Hematopoietic multipotent progenitor cell treated with erythropoietin and hydrocortisone succinate and interleukin-3 and kit ligand, for 8 days (in vitro differentiated cells): ENCODE measurements around the gene ESYT3.
"Not testable (repeated sequence)": the region's sequence is repeated elsewhere in the genome, so short reads cannot be mapped to it uniquely, and the experiment has no call there.

ENCODE experiments used
- DNase-seq: peaks from one replicate; pipeline ENCODE4 v3.0.0-alpha.2; 2015

ESYT3 gene

DNA sequence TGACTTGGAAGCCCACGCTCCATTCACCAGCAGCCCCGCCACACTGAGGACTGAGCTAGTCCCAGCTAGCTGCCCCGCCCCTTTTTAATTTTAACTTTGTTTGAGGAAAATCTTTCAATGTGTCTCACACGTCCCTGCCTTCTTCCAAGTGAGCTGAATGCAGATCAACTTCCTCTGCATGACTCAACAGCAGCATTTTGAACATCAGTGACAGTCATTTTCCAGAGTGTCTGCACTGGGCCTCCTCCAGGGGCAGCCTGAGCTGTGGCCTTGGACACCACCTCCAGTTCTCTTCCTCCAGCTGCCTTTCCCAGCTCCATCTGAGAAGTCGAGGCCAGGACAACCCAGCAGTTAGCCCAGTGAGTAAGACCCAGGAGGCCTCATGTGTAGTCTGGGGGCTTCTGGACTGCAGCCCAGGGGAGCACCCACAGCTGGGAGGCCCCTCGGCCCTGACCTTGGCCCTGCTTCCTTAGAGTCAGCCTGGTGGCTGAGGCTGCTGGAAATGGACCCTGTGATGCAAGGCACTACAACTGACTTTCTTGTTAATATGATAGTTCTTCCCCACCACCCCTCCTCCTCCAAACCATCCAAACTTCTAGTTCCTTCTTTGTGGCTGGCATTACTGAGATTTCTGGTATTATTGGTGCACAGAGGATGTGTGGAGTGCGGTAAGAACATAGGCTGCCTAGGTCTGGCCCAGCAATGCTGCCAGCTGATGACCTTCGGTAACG, 21.4 kb upstream of the ESYT3 start:
- DNase-seq = no peak

DNA sequence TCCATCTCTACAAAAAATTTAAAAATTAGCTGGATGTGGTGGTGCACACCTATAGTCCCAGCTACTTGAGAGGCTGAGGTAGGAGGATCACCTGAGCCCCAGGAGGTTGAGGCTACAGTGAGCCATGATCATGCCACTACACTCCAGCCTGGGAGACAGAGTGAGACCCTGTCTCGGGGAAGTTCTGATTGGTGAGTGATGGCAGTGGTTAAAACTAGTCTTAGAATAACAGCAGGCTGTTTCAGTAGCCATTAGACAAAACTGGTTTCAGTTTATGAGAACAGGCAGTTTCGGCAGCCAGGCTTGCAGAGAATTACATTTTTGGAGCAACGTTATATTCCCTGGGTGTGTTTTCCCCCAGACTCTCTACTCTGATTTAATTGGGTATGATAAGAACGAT, 18.2 kb upstream of the ESYT3 start:
- not testable (repeated sequence) for DNase-seq

DNA sequence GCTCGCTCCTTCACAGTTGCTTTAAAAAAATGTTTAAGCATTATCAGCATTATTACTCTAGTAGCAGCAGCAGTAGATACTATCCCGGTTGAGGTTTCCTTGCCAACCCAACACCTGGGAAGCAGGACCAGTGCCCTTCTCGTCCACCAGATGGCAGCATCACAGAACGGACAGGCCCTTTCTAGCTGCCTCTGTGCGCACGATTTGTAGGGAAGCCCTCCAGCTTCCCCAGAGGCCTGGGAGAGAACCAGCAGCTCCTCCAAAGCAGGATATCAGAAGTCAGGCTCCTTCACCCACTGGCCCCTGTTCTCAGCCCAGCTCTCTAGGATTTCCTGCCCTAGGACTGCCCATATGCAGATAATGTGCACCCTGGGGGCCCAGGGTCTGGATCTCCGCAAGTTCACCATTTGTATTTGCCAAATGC, 16.8 kb upstream of the ESYT3 start:
- peak; percentile 78 for DNase-seq

DNA sequence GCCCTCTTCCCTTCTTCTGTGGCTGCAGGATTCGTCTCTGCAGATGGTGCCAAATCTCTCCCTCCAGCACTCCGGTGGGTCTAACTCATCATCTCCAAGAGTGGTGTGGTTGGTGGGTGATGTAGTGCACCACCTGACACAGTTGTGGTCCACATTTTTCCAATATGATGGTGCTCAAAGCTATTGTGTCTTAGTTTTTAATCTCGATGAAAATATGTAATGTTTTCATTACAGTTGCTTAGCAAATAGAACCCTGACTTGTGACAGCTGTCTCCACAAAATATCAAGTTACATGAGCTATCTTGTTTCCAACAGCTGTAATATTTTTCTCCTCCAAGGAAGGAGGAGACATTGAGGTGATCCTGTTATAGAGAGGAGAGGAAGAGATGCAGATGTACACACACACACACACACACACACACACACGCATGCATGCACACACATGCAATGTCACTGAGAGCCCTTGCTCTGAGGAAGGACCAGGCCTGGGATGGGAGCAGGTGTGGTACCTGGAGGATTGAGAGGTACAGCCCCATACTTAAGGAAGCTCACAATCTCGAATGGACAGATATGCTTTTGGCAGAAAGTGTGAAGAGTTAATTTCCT, 15.7 kb upstream of the ESYT3 start:
- DNase-seq = no peak

DNA sequence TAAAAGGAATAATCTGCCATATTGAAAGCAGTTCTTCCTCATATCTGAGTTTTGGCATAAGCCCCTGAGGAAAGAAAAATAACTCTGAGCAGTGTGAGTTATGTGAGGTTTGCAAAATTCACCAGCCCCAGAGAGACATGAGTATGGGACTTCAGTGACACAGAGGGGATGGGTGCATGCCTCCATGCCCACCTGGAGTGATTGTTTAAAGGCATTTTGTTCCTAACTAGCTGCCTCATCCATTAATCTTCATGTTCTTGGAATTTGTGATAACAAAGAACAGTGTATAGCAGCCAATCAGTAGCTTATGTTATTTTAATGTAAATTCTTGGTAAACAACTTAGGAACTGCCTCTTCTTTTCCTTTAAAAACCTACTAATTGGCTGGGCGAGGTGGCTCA, 11.1 kb upstream of the ESYT3 start:
- no peak for DNase-seq

DNA sequence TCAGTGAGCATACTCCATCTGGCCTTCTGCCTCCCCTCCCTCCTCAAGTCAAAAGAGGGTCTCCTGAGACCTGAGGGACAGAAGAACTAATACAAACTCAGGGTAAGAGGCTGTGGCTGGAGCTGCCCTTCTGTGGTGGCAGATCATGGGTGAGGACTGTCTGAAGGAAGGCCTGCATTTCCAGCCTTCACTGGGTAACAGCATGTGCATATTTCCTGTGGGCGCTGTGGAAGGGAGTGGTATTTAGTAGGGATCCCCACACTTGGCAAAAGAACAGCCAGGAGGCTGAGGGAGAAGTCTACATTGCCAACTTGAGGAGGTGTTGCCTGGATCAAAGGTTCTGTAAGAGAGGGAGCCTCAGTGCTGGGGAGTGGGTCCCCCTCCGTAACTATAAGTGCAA, 10.1 kb upstream of the ESYT3 start:
- DNase-seq = no peak

DNA sequence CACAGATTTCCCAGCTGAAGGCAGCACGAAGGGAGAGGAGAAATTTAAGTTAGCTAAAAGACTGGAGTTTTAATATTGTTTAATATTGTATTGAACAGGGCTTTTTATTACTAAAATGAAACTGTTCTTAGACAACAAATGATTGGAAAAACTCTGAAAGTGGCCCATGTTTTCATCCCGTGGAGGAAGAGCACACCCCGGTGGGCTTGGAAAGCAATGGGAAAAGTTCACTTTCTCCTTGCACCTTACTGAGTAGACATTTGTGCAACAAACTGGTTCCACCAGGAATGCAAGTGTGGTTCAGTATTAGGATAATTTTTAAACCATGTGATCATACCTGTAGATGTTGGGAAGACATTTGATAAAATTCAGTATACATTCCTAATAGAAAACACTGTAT, 8.2 kb upstream of the ESYT3 start:
- DNase-seq = no peak

DNA sequence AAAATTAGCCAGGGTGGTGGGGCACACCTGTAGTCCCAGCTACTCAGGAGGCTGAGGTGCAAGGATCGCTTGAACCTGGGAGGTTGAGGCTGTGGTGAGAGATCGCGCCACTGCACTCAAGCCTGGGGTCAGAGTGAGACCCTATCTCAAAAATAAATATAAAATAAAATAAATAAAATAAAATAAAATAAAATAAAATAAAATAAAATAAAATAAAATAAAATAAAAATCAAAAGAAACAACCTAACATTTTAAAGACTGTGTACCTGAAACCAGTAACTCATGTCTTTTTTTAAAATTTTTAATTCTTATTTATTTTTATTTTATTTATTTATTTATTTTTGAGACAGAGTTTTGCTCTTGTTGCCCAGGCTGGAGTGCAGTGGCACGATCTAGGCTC, 7.7 kb upstream of the ESYT3 start:
- DNase-seq = not testable (repeated sequence)

DNA sequence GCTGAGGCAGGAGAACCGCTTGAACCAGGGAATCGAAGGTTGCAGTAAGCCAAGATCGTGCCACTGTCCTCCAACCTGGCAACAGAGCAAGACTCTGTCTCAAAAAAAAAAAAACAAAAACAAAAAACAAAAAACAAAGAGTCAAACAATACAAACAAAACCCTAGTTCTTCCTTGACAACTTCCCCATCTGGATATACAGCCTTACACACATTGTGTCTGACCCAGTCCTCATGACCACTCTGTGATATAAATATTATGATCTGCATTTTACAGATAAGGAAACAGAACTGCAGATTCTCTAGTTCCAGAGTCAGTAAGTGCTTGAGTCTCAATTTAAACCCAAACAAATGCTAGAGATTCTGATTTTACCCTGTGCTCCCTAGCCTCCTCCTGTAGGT, 4.8 kb upstream of the ESYT3 start:
- DNase-seq = peak; percentile 29

DNA sequence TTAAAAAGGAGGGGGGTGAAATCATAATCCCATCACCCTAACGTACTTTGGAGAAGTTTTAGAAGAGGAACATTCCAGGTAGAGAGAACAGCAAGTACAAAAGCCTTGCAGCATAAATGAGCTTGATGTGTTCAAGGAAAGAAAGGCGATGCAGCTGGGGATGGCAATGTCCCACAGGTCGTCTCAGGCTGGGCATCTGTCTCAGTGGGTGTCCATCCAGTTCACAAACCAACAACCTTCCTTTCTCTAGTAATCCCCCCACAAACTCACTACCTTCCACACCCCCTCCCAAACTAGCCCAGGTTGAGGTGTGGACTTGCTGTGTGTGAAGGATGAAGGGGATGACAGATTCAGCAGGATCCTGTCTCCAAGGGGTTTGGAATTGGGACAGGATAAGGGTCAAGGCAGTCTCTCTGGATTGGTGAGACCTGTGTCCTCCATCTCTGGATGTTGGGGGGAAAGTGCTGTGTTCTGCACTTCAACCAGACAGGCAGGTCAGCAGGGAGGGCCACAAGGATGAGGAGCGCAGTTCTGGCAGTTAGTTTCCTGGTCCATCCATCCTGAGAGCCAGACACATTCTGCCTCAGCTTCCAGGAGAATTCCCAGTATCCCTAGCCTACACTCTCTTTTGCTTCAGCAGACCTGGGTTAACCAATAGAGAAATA, 1.7 kb upstream of the ESYT3 start:
- DNase-seq = no peak

DNA sequence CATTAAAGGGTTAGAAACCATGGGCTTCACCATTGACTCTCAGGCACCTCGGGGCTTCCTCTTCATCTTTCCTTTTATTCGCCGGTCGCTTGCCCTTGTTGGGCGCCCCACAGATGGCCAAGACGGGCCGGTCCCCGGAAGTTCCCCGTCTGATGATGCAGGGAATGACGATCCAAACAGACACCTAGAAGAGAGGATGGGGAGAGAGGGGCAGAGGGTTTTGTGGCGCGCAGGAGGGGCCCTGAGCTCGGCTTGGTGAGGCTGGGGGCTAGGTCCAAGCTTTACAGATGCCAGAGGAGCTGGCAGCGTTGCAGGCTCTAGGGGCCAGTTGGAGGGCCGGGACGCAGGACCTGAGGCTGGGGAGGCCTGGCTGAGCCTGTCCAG, 532 bp upstream of the ESYT3 start:
- no peak for DNase-seq

DNA sequence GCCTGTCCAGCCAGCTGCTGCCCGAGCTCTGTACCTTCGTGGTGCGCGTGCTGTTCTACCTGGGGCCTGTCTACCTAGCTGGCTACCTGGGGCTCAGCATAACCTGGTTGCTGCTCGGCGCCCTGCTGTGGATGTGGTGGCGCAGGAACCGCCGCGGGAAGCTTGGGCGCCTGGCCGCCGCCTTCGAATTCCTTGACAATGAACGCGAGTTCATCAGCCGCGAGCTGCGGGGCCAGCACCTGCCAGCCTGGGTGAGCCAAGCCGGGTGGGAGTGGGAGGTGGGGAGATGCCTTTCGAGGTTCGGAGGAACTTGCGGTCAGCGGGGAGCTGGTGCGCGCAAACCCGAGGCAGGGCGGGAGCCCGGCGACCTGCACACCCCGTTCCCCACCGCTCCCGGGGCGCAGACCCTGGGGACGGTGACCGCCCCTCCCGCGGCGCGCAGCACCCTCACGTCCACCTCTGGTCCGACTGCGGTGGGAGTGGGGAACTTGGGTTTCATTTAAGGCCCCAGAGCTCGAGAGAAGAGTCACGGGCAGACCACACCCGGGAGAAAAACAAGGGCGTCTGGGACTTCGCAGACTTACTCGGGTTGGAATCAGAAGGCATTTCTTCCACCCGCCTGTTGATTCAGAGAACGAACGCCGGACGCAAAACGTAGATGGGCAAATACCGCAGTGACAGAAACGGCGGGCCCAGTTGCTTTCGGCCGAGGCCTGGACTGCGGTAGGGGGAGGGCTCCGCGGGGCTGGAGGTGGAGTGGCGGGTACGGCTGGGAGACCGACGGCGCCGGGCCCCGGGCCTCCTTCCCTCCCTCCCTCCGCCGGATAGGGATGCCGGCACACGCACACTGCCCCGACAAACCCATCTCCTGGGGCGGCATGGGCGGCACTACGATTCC, 708 bp downstream of the ESYT3 start:
- no peak for DNase-seq

DNA sequence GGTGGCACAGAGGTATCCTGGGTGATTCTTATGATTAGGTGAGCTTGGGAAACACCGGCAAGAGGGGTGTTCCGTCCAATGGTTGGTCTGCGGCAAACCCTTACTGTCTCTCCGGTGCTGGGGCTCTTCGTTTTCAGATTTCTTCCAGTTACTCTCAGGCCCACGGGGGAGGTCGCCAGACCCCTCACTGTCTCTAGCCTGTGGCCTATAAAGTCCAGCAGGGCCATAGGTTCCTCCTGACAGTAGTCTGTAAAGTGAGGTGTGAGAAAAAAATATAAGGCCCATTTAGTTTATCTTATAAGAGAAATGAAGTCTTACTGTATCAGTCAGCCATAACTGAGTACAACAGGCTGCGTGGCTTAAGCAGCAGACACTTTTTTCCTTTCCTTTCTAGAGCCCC, 1.4 kb downstream of the ESYT3 start:
- DNase-seq = no peak

DNA sequence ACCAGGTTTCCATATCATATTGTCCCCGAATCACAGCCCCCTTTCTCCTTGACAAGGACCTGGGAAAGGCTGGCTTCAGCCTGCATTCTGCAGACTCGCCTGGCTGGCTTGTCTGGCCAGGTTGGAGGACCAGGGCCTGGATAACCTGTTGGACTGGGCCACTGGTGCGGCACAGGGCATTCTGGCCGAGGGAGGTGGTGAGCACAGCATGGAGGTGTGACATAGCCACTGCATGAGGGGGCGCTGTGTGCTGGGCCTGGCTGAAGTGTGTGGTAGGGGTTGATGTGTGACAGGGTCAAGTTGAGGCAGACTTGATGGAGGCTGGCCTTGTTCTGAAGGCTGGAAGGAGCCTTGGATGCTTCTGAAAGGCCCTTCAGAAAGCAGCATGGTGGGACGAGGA, 2.9 kb downstream of the ESYT3 start:
- DNase-seq = no peak

DNA sequence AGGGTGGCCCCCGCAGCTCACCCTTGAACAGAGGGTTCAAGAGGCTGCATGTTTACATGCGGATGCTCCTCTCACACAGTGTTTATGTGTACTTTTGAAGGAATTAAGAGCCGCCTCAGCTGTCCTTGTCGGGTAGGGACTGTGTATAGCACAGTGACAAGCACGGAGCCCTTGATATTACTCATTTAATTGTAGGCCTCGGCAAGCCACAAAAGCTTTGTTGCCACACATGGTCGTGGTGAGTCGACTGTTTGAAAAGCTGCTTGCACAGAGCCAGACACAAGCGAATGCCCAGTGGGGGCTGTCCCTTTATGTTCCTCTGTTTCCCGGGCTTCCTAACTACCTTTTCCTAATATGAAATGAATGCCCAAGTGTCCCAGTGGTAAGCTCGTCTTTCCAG, 4.5 kb downstream of the ESYT3 start:
- no peak for DNase-seq

DNA sequence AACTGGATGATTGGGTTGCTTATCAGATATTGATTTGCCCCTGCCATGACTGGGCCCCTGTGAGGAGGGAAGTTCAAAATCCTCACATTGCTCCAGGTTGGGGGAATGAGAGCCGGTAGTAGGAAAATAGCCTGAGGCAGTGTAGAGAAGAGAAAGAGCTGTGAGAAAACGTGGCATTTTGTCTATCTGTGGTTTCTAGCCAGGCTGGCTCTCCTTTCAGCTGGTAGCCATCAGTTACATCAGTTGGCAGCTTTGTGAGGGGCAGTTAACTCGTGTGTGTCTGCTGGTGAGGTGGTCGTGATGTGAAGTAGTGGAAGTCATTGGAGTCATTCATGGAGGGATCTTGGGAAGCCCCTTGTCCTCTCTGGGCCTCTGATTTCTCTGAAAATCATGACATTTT, 5.2 kb downstream of the ESYT3 start:
- DNase-seq = no peak

DNA sequence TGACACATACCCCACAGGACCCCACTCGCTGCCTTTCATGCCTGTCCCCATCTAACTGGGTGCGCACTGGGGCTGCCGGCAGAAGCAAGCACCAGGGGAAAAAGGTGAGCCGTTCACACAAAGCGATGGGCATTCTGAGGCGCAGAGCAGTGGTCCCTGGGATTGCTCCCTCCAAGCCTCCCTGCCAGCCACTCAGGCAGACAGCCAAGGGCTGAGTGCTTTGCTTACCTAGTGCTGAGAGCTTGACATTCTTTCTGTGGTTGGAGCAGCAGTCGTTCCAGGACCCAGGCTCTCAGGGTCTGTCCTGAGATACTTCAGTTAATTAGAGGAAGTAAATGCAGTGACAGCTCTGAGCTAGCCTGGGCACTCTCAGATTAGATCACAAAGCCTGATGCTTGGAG, 5.7 kb downstream of the ESYT3 start:
- DNase-seq = peak; percentile 10

DNA sequence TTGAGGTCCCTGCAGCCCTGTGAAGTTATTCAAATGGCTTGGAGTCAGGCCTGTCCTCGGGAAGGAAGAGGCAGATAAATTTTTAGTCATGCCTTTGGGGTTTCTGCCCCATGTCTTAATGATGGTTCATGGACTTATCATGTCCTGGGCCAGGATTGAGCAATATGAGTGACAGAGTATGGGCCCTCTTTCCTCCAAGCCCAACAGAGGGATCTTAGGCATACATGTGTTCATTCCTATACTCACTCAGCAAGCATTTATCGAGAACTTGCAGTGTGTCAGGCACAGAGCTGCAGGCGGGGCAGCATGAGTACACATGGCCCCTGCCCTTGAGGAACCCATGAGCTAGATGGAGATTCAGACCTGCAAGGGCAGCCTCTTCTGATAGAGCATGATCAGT, 6.2 kb downstream of the ESYT3 start:
- no peak for DNase-seq

DNA sequence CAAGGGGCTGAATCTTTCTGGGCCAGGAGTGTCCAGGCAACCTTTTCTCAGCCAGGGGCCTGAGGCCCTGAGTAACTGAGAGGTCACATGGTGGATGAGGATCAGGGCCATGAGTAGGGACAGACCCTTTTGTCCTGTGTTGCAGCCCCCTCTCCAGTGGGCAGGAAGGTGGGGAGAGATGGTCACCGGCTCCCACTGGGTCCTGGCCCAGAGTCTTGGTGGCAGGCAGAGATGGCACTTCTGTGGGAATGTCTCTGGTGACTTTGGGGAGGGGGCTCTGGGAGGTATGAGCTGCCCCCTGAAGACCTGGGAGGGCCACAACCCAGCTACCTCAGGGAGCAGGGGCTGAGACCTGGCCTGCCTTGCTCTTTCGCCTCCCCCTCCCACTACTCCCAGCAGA, 6.8 kb downstream of the ESYT3 start:
- no peak for DNase-seq

DNA sequence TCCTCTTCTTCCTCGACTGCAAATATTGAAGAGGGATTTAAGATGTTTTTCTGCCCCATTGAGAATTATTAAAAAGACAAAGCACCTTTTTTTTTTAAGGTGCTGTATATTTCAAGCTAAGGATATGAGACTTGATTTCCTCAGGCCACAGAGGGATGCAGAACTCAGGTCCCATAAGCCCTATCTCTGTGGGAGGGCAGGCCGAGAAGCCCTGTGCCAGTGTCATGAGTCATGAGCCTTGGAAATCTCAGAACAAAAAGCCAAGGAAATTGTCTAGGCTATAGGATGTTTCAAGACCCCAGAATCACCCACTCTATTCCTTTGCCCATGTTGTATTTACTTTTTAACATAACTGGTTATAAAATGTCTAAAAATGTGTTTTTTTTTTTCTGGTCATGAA, 7.3 kb downstream of the ESYT3 start:
- no peak for DNase-seq

DNA sequence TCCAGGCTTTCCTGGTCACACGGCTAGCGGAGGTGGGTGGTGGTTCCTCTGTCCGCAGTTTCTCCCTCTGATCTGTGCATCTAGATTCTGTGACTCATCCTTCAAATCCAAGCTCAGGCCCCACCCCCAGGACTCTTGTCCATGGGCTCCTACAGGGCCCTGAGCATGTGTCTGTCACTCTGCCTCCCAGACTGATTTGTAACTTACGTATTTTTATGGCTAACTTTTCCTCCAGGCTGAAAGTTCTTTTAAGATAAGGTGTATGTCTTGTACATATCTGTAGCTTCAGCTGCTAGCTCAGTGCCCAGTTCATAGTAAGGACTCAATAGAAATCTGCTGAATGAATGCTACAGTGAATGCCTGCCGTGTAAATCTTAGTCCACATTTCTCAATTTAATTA, 8.0 kb downstream of the ESYT3 start:
- peak; percentile 30 for DNase-seq

DNA sequence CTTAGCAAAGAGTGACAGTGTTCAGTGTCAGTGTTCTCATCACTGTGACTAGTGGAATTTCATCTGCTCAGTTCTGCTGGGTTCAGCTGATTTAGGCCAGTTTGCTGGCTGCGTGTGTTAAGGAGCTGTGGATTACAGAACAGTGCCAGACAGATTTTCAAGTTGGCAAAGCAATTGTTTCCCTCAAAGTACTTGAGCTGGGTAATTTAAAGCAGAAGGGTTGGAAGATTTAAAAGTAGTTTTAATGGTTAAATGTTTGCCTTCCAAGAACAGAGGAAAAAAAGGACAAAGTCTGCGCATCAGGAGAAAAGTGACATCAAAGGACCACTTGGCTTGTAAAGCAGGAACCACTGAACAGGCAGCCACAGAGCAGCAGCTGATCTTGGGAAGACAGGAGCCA, 8.7 kb downstream of the ESYT3 start:
- DNase-seq = no peak
